Endothelial cell of umbilical vein (primary cell): Measurements from ENCODE around the gene PYM1.

ENCODE experiments used
- CTCF ChIP-seq, 2 donors: IDR thresholded peaks; 1 replicate in 1 of 2; 2 replicates in 1 of 2; pipeline ENCODE4 v1.5.1; 2011; ENCODE audit warnings: low read length in 2 of 2, mild to moderate bottlenecking in 2 of 2, moderate library complexity in 2 of 2, control low read depth in 1 of 2, inconsistent platforms in 1 of 2, low read depth in 1 of 2; ENCODE audit not compliant: insufficient read depth in 1 of 2; ENCODE audit errors: extremely low read depth in 1 of 2
- POLR2AphosphoS5 ChIP-seq: IDR thresholded peaks from 2 replicates; pipeline ENCODE4 v1.6.1; 2012; ENCODE audit warnings: low read depth, mild to moderate bottlenecking, control low read depth, low read length, moderate library complexity; ENCODE audit not compliant: insufficient read depth

DNA sequence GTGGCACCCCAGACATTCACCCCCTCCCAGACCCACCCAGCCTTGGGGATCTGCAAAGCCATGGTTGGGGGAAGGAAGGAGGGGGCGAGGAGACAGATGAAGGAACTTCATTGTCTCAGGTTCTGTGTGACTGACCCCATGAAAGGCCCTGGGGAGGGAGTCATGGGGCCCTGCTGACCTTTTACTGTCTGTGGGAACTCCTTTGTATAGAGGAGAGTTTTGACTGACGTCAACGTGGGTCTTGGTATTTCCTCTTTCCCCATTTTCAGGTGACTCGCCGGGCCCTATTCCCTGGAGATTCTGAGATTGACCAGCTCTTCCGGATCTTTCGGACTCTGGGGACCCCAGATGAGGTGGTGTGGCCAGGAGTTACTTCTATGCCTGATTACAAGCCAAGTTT is 43.1 kb upstream of the PYM1 start:
- TF ChIP-seq CTCF (IDR thresholded peaks at IDR 0.05; ENCODE audit: extremely low read depth in 1 of 2, insufficient read depth in 1 of 2, low read depth in 1 of 2, low read length in 2 of 2) (no peak), POLR2AphosphoS5 (no peak)
